Hippocampal formation (tissue), 2 donors: Measurements from ENCODE around the gene KRT26.

Experiments used
- DNase-seq, 2 donors: peaks; one replicate each; lab custom pipeline; 2025; lab: John Stamatoyannopoulos, UW

Gene KRT26

DNA sequence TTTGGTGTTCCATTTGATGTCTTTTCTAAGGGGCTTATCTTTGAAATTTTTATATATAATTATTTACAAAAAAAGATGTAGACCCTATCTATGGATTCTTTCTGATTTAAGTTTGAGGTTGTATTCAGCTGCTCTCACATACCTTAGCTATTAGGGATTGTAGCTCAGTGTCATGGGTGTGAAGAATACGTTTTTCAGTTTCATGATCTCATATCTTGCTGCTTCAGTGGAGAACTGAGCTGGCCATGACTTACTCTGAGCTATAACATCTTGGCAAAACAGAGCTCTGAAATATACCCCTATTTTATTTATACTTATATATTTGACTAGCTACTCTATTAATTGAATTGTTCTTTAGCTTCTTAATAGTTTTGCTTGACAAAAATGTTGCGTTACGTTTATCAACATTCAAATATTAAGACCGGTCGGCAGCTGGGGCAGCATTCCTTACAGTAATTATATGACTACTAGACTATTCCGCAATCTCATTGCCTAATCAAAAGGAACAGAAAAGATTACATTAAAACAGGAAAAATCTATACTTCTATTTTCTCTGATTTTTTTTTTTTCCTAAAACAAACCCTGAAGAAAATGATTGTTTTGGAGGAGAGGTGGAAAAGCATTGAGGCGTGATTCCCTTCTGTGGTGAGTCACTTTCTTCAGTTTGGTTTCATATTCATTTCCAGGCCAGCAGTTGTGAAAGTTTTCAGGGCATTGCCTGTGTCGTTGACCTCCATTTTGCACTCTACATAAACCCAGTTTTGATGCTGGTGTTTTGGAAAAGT, 44.4 kb downstream of the KRT26 start:
- DNase-seq: no peak

DNA sequence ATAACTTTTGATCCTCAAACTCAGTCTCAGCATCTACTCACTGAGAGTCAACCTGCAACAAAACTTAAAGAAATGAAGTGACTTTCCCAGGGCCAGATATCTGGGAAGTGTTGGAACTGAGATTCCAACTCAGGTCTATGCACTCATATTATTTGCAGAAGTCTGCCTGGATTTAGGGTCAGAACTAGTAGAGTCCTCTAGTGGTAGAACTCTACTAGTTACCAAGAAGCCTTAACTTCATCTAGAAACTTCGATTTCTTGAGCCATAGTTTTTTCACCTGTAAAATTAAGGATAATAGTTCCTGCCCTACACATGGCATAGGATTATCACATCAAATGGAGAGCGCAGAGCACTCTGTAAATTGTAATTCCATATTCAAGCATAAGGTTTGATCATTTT, 45.1 kb downstream of the KRT26 start:
- no peak for DNase-seq

DNA sequence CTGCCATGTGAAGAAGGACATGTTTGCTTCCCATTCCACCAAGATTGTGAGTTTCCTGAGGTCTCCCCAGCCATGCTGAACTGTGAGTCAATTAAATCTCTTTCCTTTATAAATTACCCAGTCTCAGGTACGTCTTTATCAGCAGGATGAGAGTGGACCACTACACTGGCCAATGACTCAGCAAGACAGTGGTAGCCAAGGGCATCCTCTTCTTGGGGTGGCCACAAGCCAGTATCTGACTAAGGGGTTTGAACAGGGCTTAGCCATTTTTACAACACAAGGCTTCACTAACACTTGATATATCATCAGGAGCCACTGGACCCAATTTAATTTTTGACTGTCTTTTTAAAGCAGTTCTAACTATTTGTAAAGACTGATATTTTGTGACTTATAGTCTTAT, 47.3 kb downstream of the KRT26 start:
- no peak for DNase-seq

DNA sequence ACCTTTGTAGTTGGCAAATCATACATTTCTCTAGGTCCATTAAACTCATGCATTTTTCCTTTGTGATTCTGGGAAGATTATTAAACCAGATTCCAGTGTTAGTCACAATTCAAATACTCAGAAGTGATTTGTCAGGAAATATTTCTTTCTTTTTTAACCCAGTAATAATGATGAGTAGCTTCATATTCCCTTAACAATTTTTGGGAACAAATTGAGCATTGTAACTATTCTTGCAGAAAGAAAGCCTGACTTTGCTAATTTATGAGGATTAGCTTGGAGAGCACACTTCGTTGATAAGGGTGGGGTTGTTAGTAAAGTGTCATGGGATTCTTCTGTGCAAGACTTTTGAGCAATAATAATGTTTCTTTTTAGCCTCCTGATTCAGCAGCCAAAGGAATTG, 49.8 kb downstream of the KRT26 start:
- no peak for DNase-seq

DNA sequence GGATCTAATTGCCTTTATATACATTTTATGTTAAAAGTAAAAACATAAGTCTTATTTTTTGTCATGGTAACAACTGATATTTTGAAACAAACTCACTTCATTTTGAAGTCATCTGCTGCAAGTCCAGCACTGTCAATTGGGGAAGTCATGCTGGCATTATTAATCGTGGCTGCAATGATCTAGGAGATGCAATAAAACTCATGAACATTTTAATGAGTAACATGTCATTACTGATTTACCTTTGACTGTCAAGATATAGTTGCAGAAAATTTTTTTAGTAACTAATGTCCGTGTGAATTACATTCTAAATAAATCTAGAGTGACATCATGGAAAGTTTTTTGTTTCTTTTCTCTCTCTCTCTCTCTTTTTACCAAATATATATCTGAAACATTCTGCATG, 51.1 kb downstream of the KRT26 start:
- DNase-seq: no peak

DNA sequence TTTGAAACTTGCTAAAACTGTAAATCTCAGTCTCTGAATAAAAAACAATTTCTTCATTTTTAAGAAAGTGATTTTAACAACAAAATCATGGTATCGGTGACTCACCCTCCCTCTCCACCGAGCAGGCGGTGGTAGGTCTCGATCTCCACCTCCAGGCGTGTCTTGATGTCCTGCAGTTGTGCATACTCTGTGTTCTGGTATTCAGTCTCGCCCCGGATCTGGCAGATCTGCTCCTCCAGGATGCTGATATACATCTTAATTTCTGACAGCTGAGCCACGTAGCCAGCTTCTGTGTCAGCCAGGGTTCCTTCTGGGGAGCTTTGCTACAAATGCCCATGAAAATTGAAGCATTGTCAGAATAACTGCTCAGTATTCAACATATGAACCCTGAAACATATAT, 53.1 kb downstream of the KRT26 start:
- DNase-seq: no peak

DNA sequence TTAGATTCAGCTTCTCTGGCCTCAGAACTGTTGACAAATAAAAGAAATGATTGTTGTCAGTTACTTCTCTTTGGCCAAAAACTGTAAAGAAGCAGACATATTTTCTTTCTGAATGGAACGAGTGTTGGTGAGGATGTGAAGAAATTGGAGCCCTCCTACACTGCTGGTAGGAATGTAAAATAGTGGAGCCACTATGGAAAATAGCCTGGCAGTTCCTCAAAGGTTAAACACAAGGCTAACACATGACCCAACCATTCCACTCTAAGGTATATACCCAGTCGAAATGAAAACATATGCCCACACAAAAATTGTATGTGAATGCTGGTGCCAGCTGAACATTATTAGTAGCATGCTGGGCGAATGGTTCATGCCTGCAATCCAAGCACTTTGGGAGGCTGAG, 54.2 kb downstream of the KRT26 start:
- no peak for DNase-seq
